Vagina (tissue), 2 donors: Measurements from ENCODE around the gene UNC79.

Experiments
- CTCF ChIP-seq, 3 experiments: fragments of 450-650 bp in 2 of 3; fragments of 200-600 bp in 1 of 3; sonication (generic) in 1 of 3; IDR thresholded peaks; one replicate each; pipeline ENCODE4 v1.5.1; 2017 to 2019; ENCODE audit warnings: antibody characterized with exemption in 3 of 3, mild to moderate bottlenecking in 2 of 3, moderate library complexity in 2 of 3
- POLR2A ChIP-seq, 2 donors: fragments of 450-650 bp; IDR thresholded peaks; one replicate each; pipeline ENCODE4 v1.6.1; 2017; ENCODE audit warnings: antibody characterized with exemption in 2 of 2, mild to moderate bottlenecking in 2 of 2, moderate library complexity in 2 of 2
- POLR2AphosphoS5 ChIP-seq, 2 donors: sonication (generic); formaldehyde crosslinking; IDR thresholded peaks; one replicate each; pipeline ENCODE4 v1.9.0; 2017; ENCODE audit warnings: antibody characterized with exemption in 2 of 2, mild to moderate bottlenecking in 2 of 2, low read depth in 1 of 2; ENCODE audit not compliant: insufficient read depth in 1 of 2

DNA sequence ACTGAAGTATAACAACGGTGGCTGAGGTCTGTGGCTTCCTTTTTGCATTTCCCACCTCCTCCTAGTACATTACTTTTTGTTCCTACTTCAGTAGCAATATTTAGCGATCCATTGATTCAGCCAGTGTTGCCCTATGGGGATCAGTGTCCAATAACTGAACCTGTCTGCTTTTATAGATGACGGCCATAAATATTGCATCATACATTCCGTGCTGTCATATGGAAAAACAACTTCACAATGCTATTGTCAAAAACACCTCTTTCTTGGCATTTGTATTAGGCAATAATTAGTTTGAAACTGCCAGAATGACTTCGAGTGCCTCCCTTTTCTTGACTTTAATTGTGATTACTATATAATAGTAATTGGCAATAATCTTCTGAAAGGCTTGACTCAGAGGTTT lies 208.1 kb downstream of the UNC79 start:
- TF ChIP-seq CTCF (IDR thresholded peaks at IDR 0.05) (no peak), POLR2AphosphoS5 (IDR thresholded peaks at IDR 0.05; ENCODE audit: insufficient read depth in 1 of 2, low read depth in 1 of 2) (no peak), POLR2A (IDR thresholded peaks at IDR 0.05) (no peak)
